Activated B cell treated with CpG ODN at 0.5 μM for 24 hours (primary cell): ENCODE data around the gene HNRNPM. TPM values are rescaled to one million over a fixed set of nuclear protein-coding genes. Genes with fewer than 3 reads are reported as not detected.
A peak's percentile ranks its signal among the peaks of the same experiment; 100 is the strongest.

Experiments
- ATAC-seq: fragments of 200-7000 bp; cut with Tn5 transposase; one replicate; pipeline ENCODE4 v1.10.0; 2021; ENCODE audit warnings: low read depth, mild to moderate bottlenecking, moderate library complexity
- CTCF ChIA-PET: fragments of 350-600 bp; sonication (Branson Sonifier 250); formaldehyde crosslinking; loops from one replicate; lab custom pipeline; 2021; ENCODE audit warnings: antibody characterized with exemption; lab: Charles Lee
- POLR2A ChIA-PET: fragments of 350-600 bp; sonication (Branson Sonifier 250); formaldehyde crosslinking; loops from one replicate; lab custom pipeline; 2021; ENCODE audit warnings: antibody characterized with exemption; lab: Charles Lee
- DNase-seq: peaks from one replicate; pipeline ENCODE4 v3.0.0; 2022
- H3K27ac Mint-ChIP-seq: one replicate; pipeline ENCODE4 v1.8.0; 2020; ENCODE audit warnings: mixed read lengths
- H3K27me3 Mint-ChIP-seq: one replicate; pipeline ENCODE4 v1.8.0; 2021; ENCODE audit warnings: mixed read lengths
- H3K36me3 Mint-ChIP-seq: one replicate; pipeline ENCODE4 v1.8.0; 2021; ENCODE audit warnings: low read depth, mixed read lengths
- H3K4me1 Mint-ChIP-seq: one replicate; pipeline ENCODE4 v1.8.0; 2021; ENCODE audit warnings: mixed read lengths
- H3K4me3 Mint-ChIP-seq: one replicate; pipeline ENCODE4 v1.8.0; 2020; ENCODE audit warnings: mild to moderate bottlenecking, mixed read lengths
- H3K9me3 Mint-ChIP-seq: one replicate; pipeline ENCODE4 v1.8.0; 2020; ENCODE audit warnings: mixed read lengths
- CTCF ChIP-seq: fragments of 200-600 bp; IDR thresholded peaks from one replicate; pipeline ENCODE4 v1.8.0; 2022; ENCODE audit warnings: antibody characterized with exemption, mild to moderate bottlenecking
- intact Hi-C: fragments of 100-400 bp; cut with micrococcal nuclease; formaldehyde crosslinking; loops from one replicate; pipeline ENCODE4 v1.15.1; 2024
- total RNA-seq: library from RNA; stranded (reverse); gene quantifications from 2 replicates; pipeline ENCODE4 v1.2.3, GENCODE V29; 2022

The HNRNPM gene
- total RNA-seq, 1 donor from 2014 or later: 282 TPM

GRCh38 chr19:8526345-8527091 is 81.7 kb downstream of the HNRNPM start:
- H3K9me3 Mint-ChIP-seq: no peaks in the 10 kb centered on the region
- H3K27ac Mint-ChIP-seq: no peak overlapping the region
- peaks cover 44% of the 10 kb centered on the region for H3K36me3 Mint-ChIP-seq
- H3K27me3 Mint-ChIP-seq: no peaks in the 10 kb centered on the region
- intact Hi-C loops: no loop called here
- ATAC-seq: peak; percentile 55
- no peaks in the 10 kb centered on the region for H3K4me1 Mint-ChIP-seq
- no peak for TF ChIP-seq CTCF
- peak; percentile 43 for DNase-seq
- CTCF ChIA-PET: no interaction called here
- H3K4me3 Mint-ChIP-seq: peak overlapping the region; percentile 9
- POLR2A ChIA-PET: interaction anchor here (3.4 kb wide), 1 partner anchor 13 kb away, joined by 30 read pairs; the partner anchor contains the start of gene ZNF414

GRCh38 chr19:8528500-8528899 is 83.7 kb downstream of the HNRNPM start:
- POLR2A ChIA-PET: interaction anchor here (0.9 kb wide), 1 partner anchor 15 kb away, joined by 3 read pairs; the partner anchor contains the start of gene ZNF414
- DNase-seq: no peak
- no peak overlapping the region for H3K4me3 Mint-ChIP-seq

GRCh38 chr19:8529369-8530006 is 84.7 kb downstream of the HNRNPM start:
- no peak for ATAC-seq
- H3K9me3 Mint-ChIP-seq: no peaks in the 10 kb centered on the region

More at GRCh38 chr19:8528500-8528899, 83.7 kb downstream of the HNRNPM start:
- H3K9me3 Mint-ChIP-seq: no peaks in the 10 kb centered on the region
- intact Hi-C loops: no loop called here
- ATAC-seq: no peak
- H3K27ac Mint-ChIP-seq: peak overlapping the region; percentile 10
- no peaks in the 10 kb centered on the region for H3K27me3 Mint-ChIP-seq
- H3K36me3 Mint-ChIP-seq: peaks cover 50% of the 10 kb centered on the region
- no peaks in the 10 kb centered on the region for H3K4me1 Mint-ChIP-seq
- no peak for TF ChIP-seq CTCF
- CTCF ChIA-PET: no interaction called here

DNA sequence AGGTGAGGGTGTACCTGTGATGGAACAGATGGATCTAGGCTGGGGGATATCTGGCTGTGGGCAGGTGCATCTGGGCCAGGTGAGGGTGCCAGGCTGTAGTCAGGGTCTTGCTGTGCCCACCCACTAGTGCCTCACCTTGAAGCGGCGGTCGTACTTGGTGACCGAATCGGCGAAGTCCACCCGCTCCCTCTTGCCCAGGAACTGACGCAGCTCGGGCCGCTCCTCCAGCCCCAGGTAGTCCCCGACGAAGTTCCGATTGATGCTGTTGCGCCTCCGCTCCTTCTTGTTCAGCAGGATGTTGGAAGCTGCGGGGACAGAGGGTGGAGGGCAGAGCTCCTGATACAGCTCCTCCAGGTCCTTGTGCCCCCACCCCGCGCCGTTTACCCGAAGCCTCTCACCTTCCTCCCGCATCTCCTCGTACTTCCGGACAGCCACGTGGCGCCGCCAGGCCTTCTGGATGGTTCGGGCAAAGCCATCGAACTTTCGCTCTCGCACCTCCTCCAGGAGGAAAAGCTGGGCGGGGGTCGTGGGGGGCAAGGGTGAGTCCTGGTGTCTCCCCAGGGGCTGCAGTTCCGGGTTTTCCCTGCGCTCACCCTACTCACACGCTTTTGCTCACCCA is 85.4 kb downstream of the HNRNPM start:
- CTCF ChIA-PET: no interaction called here
- ATAC-seq (no peak), DNase-seq (no peak)
- intact Hi-C loops: no loop called here
- TF ChIP-seq CTCF: no peak
- no peak overlapping the region for H3K4me3 Mint-ChIP-seq
- H3K4me1 Mint-ChIP-seq: no peaks in the 10 kb centered on the region
- POLR2A ChIA-PET: no interaction called here
- H3K36me3 Mint-ChIP-seq: peaks cover 51% of the 10 kb centered on the region
- no peaks in the 10 kb centered on the region for H3K9me3 Mint-ChIP-seq
- no peak overlapping the region for H3K27ac Mint-ChIP-seq
- no peaks in the 10 kb centered on the region for H3K27me3 Mint-ChIP-seq

More at GRCh38 chr19:8529369-8530006, 84.7 kb downstream of the HNRNPM start:
- POLR2A ChIA-PET: no interaction called here
- H3K4me3 Mint-ChIP-seq: no peak overlapping the region
- no peaks in the 10 kb centered on the region for H3K4me1 Mint-ChIP-seq
- CTCF ChIA-PET: no interaction called here
- intact Hi-C loops: no loop called here
- no peak for DNase-seq
- H3K27ac Mint-ChIP-seq: no peak overlapping the region
- peaks cover 52% of the 10 kb centered on the region for H3K36me3 Mint-ChIP-seq
- TF ChIP-seq CTCF: no peak
- H3K27me3 Mint-ChIP-seq: no peaks in the 10 kb centered on the region

DNA sequence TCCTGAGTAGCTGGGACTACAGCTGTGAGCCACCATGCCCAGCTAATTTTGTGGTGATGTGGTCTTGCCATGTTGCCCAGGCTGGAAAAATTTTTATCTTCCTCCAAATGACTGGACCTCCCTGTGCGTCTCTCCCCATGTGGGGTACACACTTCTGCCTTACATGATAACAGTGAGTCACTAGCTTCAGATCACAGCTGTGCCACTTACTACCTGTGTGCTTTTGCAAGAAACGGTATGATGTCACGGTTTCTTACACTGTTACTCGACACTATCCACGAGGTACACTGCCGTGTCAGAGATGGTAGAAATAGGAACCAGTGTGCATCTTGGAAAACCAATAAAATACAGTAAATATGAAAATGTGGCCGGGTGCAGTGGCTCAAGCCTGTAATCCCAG is 86.7 kb downstream of the HNRNPM start:
- no peak overlapping the region for H3K27ac Mint-ChIP-seq
- DNase-seq: no peak
- TF ChIP-seq CTCF: no peak
- peaks cover 61% of the 10 kb centered on the region for H3K36me3 Mint-ChIP-seq
- no peaks in the 10 kb centered on the region for H3K9me3 Mint-ChIP-seq
- ATAC-seq: no peak
- POLR2A ChIA-PET: no interaction called here
- H3K27me3 Mint-ChIP-seq: no peaks in the 10 kb centered on the region
- H3K4me1 Mint-ChIP-seq: no peaks in the 10 kb centered on the region
- CTCF ChIA-PET: no interaction called here
- intact Hi-C loops: no loop called here
- H3K4me3 Mint-ChIP-seq: no peak overlapping the region
